ENCODE results near the gene C2orf76. TPM values are rescaled to one million over a fixed set of nuclear protein-coding genes. Genes with fewer than 3 reads are reported as not detected.

Gene C2orf76
- total and polyA plus RNA-seq, 2 donors (not counting 1 experiment from before 2014, with no cell fraction given) = 6.9 to 13.6 TPM

GRCh38 chr2:119264781-119265692 lies 101.6 kb downstream of the C2orf76 start:
- Histone ChIP-seq H3K4me3 (ENCODE audit: control extremely low read depth in 1 of 5, extremely low read depth in 1 of 5, insufficient read depth in 1 of 5, low read depth in 2 of 5, low read length in 4 of 5) (no peak overlapping the region), H3K9me3 (ENCODE audit: control extremely low read depth in 1 of 3, control insufficient read depth in 2 of 3, insufficient read depth in 1 of 3, low read length in 2 of 3) (peaks cover 0 to 4% (median 1%) of the 10 kb centered on the region in 3 donors), H3K4me1 (ENCODE audit: control insufficient read depth in 2 of 2, insufficient read depth in 2 of 2, low read length in 2 of 2) (no peaks in the 10 kb centered on the region), H3K79me2 (ENCODE audit: control insufficient read depth, insufficient read depth, low read length) (no peaks in the 10 kb centered on the region), H4K20me1 (ENCODE audit: control insufficient read depth, insufficient read depth, low read length, poor library complexity, severe bottlenecking) (no peaks in the 10 kb centered on the region), H3K27ac (ENCODE audit: low read length in 2 of 2) (no peak overlapping the region), H3K36me3 (replicated peaks in 1 of 2; ENCODE audit: control extremely low read depth in 1 of 2, control insufficient read depth in 1 of 2, extremely low read depth in 1 of 2, insufficient read depth in 2 of 2, low read length in 1 of 2) (no peaks in the 10 kb centered on the region), H3K27me3 (replicated peaks in 1 of 4; ENCODE audit: control extremely low read depth in 1 of 4, control insufficient read depth in 3 of 4, insufficient read depth in 4 of 4, low read length in 3 of 4) (no peaks in the 10 kb centered on the region), H3K4me2 (replicated peaks; ENCODE audit: low read depth, low read length, poor library complexity, severe bottlenecking) (no peak overlapping the region), H3K9ac (ENCODE audit: low read length) (no peak overlapping the region), H2AFZ (ENCODE audit: insufficient read depth, low read depth, low read length, poor library complexity, severe bottlenecking) (no peak overlapping the region)
- ATAC-seq (ENCODE audit: low read depth) (peak; percentile 51), DNase-seq (peak; percentile 44)
- no peaks in the 10 kb centered on the region for H3K4me1 Mint-ChIP-seq
- CTCF ChIA-PET = interaction anchor here (0.6 to 3.3 kb wide), 4 partner anchors 28 to 385 kb away, joined by 3 to 27 read pairs (median 4); no protein-coding TSS in a partner anchor
- 74% methylated on average over 11 of the region's 13 CpGs for WGBS (ENCODE audit: insufficient coverage)
- no peak overlapping the region for H3K27ac Mint-ChIP-seq
- POLR2A ChIA-PET = no interaction called here
- intact Hi-C loops (cut with micrococcal nuclease) = no loop called here
- peaks cover 15% of the 10 kb centered on the region for H3K27me3 Mint-ChIP-seq
- H3K9me3 Mint-ChIP-seq (ENCODE audit: insufficient read depth) = peaks cover 2% of the 10 kb centered on the region
- H3K4me3 Mint-ChIP-seq = no peak overlapping the region
- TF ChIP-seq CTCF (IDR thresholded peaks at IDR 0.05) (peak; percentile 73), EZH2 (IDR thresholded peaks at IDR 0.05; ENCODE audit: borderline replicate concordance, insufficient read depth, low read depth, low read length, poor library complexity, severe bottlenecking) (no peak)

- Histone ChIP-seq H3K79me2 (ENCODE audit: control insufficient read depth, insufficient read depth, low read length) (no peaks in the 10 kb centered on the region), H3K36me3 (replicated peaks in 1 of 2; ENCODE audit: control extremely low read depth in 1 of 2, control insufficient read depth in 1 of 2, extremely low read depth in 1 of 2, insufficient read depth in 2 of 2, low read length in 1 of 2) (no peaks in the 10 kb centered on the region), H3K27ac (ENCODE audit: low read length in 2 of 2) (no peak overlapping the region), H3K4me1 (ENCODE audit: control insufficient read depth in 2 of 2, insufficient read depth in 2 of 2, low read length in 2 of 2) (no peaks in the 10 kb centered on the region), H3K27me3 (replicated peaks in 1 of 4; ENCODE audit: control extremely low read depth in 1 of 4, control insufficient read depth in 3 of 4, insufficient read depth in 4 of 4, low read length in 3 of 4) (no peaks in the 10 kb centered on the region), H3K9ac (ENCODE audit: low read length) (no peak overlapping the region), H3K9me3 (ENCODE audit: control extremely low read depth in 1 of 3, control insufficient read depth in 2 of 3, insufficient read depth in 1 of 3, low read length in 2 of 3) (no peaks in the 10 kb centered on the region), H3K4me2 (replicated peaks; ENCODE audit: low read depth, low read length, poor library complexity, severe bottlenecking) (no peak overlapping the region), H3K4me3 (ENCODE audit: control extremely low read depth in 1 of 5, extremely low read depth in 1 of 5, insufficient read depth in 1 of 5, low read depth in 2 of 5, low read length in 4 of 5) (no peak overlapping the region), H4K20me1 (ENCODE audit: control insufficient read depth, insufficient read depth, low read length, poor library complexity, severe bottlenecking) (no peaks in the 10 kb centered on the region), H2AFZ (ENCODE audit: insufficient read depth, low read depth, low read length, poor library complexity, severe bottlenecking) (no peak overlapping the region)
- ChIA-PET POLR2A (no interaction called here), CTCF (interaction anchor here (1.3 kb wide), 1 partner anchor 384 kb away, joined by 4 read pairs; no protein-coding TSS in a partner anchor)
- Mint-ChIP-seq H3K4me1 (no peaks in the 10 kb centered on the region), H3K27ac (no peak overlapping the region), H3K4me3 (no peak overlapping the region), H3K27me3 (peaks cover 12% of the 10 kb centered on the region), H3K9me3 (ENCODE audit: insufficient read depth) (no peaks in the 10 kb centered on the region)
- intact Hi-C loops (cut with micrococcal nuclease) = no loop called here
- DNase-seq = no peak
- TF ChIP-seq EZH2 (IDR thresholded peaks at IDR 0.05; ENCODE audit: borderline replicate concordance, insufficient read depth, low read depth, low read length, poor library complexity, severe bottlenecking) = no peak
- TF ChIP-seq CTCF (IDR thresholded peaks at IDR 0.05) = no peak
- no peak for ATAC-seq (ENCODE audit: low read depth)
- WGBS (ENCODE audit: insufficient coverage) = 26% methylated on average over 4 of the region's 5 CpGs
These were observed 103.0 kb downstream of the C2orf76 start for GRCh38 chr2:119263656-119264055.
